Limb (tissue), 2 donors: Measurements from ENCODE around the gene STAC2.
"Not testable (repeated sequence)": the region's sequence is repeated elsewhere in the genome, so short reads cannot be mapped to it uniquely, and the experiment has no call there.

Experiments
- DNase-seq, 2 donors: peaks; one replicate each; pipeline ENCODE4 v3.0.0-alpha.2; 2016; ENCODE audit errors: extremely low spot score in 2 of 2

The STAC2 gene

GRCh38 chr17:39225308-39225958, at the start of gene STAC2:
STAC2 (minus strand) TSS chr17:39225945; CDS start chr17:39225502, 443 bp downstream.
- peak in 1 of 2 donors; percentile 49 for DNase-seq

GRCh38 chr17:39271546-39271945, 45.8 kb upstream of the STAC2 start:
- no peak for DNase-seq

DNA sequence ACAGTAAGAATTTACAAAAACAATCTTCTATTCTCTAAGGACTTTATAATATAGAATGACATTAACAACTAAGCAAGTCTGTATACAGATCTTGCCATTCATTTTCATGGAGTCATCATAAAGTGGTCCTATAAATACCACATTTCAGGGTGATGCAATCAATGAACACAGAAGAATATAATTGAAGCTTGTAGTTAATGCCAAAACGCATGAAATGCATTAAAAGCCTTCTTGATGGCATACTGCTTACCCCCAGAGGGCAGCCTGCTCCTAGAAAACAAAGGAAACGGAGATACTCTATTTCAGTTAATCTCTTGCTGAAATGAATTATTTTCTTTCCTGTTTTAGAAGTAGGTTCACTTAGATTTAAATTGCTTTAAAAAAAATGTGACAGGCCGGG, 45.2 kb upstream of the STAC2 start:
- DNase-seq = no peak

GRCh38 chr17:39264119-39264518, 38.4 kb upstream of the STAC2 start:
- DNase-seq = no peak

GRCh38 chr17:39261286-39261685, 35.5 kb upstream of the STAC2 start:
- no peak for DNase-seq

GRCh38 chr17:39252788-39253460, 27.2 kb upstream of the STAC2 start:
- DNase-seq = no peak

DNA sequence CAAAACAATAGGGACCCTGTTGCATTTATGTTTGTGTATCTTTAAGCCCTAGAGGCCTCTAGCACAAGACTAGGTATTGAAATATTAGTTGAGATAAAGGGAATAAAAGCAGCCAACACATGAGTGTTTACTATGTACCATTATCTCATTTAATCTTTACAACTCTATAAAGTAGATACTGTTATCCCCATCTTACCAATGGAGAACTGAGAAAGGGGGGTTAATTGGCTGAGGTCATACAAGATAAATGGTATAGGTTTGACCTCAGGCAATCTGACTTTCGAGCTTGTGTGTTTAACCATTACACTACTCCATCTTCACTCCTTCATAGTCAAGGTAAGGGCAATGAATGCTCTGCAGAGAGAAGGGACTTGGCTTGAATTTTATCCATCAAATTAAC, 26.3 kb upstream of the STAC2 start:
- no peak for DNase-seq

- not testable (repeated sequence) for DNase-seq
Measured at GRCh38 chr17:39250076-39250475, 24.3 kb upstream of the STAC2 start.

- no peak for DNase-seq
Measured at GRCh38 chr17:39246274-39246673, 20.5 kb upstream of the STAC2 start.

GRCh38 chr17:39244600-39245570, 19.1 kb upstream of the STAC2 start:
- peak; percentile 81 to 92 for DNase-seq

DNA sequence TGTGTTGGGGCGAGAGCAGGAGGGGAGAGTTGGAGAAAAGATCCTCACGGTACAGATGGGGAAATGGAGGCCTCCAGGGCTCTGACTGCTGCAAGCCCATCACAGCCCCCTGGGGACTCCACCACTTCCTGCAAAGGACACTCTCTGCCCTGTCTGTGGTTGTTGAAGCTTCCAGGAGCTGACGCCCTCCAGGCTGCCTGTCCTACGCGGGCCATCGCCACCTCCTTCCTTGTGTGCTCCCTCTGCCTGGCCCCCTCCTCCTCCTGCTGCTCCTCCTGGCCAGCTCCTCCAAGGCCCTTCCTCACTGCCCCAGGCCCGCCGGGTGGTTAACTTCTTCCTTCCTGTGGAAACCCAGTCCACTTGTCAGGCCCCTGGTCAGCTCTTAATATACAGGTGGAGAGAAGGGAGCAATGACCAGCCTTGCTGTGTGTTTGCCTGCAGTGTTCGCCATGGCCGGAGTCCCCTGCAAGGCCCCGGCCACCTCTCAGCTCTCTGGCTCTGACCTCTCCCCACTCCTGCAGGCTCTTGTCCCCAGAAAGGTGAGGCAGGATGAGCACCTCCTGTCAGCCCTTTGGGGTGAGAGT, 18.4 kb upstream of the STAC2 start:
- DNase-seq = no peak

DNA sequence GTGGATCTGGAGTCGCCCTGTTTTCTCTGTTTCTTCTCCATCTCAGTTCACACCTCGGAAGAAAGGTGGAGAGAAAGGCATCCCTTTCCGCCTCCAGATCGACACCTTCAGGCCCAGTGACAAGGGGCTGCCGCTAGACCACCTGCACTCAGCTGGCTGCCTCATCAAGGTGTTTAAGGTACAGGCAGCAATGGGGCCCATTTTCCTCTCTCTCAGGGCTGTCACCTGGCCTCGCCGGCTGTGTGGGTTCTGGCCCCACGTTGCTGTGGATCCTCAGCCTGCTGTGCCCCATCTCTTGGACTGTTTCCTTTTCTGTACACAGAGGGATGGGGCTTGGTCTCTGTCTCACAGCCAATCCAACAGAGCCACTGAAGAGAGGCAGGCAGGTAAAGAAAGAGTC, 17.4 kb upstream of the STAC2 start:
- DNase-seq = no peak

GRCh38 chr17:39240631-39241030, 14.9 kb upstream of the STAC2 start:
- no peak for DNase-seq

DNA sequence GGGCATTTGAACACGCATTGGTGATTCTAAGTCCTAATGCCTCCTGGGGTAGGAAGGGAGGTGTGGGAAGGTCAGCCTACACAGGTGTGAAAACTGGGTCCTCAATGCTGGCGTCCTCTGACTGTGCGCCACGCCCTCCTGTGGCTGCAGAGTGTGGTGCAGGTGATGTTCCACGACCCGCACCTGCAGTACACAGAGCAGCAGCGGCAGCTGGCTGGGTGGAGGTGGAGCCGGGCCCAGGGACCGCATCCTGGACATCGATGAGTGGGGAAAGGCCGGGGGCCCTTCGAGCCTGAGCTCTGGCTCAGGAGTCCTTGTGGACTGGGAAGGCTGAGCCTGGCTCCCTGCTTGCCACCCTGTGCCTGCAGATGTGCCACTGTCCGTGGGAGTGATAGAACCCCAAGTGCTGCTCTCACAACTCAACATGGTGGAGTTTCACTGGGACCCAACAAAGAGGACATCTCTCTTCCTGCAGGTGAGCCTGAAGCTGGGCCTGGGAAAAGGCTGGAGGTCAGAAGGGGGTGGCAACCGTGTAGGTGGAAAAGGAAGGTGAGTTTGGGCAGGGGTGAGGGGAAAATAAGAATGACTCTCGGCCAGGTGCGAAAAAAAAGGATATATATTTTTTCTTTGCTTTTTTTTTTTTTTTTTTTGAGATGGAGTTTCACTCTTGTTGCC, 14.0 kb upstream of the STAC2 start:
- DNase-seq = no peak

DNA sequence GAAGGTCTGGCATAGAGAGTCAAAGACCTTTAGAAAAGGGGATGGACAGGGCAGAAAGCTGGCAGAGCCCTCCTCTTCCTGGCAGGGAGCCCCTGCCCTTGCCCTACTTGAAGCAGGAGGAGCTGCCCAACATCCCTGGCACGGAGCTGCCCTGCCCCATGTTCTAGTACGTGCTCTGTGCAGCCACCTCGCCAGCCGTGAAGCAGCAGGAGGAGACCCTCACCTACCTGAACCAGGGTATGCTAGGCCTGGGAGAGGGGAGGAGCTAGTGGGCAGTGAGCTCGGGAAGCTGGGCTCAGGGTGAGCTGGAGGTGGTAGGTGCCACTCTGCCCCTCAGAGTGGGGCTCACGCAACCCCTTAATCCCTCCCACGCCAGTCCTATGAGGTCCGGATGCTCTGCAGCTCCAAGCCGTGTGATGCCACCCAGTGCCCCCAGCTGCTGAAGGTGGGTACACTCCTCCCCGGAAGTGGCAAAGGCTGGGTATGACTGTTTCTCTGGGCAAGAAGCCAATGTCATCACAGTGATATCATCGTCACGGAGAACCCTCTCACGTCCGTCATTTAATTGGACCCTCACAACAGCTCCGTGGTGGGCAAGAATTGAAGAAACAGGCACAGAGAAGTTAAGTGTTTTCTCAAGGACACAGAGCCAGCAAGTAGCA, 12.7 kb upstream of the STAC2 start:
- no peak for DNase-seq

GRCh38 chr17:39237586-39237985, 11.8 kb upstream of the STAC2 start:
- DNase-seq = no peak

GRCh38 chr17:39236981-39237441, 11.3 kb upstream of the STAC2 start:
- DNase-seq = no peak

GRCh38 chr17:39236450-39236927, 10.7 kb upstream of the STAC2 start:
- no peak for DNase-seq

GRCh38 chr17:39235555-39236449, 10.1 kb upstream of the STAC2 start:
- DNase-seq = peak; percentile 38 to 51
